ENCODE results near the gene LTF.
A peak's percentile ranks its signal among the peaks of the same experiment; 100 is the strongest.

Gene LTF

GRCh38 chr3:46488735-46489361 is 24.1 kb upstream of the LTF start:
- peak; percentile 95 for DNase-seq
- Mint-ChIP-seq H3K27me3 (ENCODE audit: low read depth, poor library complexity) (peaks cover 17% of the 10 kb centered on the region), H3K9me3 (peaks cover 14% of the 10 kb centered on the region), H3K36me3 (ENCODE audit: low read depth) (no peaks in the 10 kb centered on the region), H3K27ac (no peak overlapping the region), H3K4me3 (no peak overlapping the region), H3K4me1 (peaks cover 30% of the 10 kb centered on the region)
- peak; percentile 97 for TF ChIP-seq CTCF (IDR thresholded peaks at IDR 0.05)

GRCh38 chr3:46485779-46486175 is 21.1 kb upstream of the LTF start:
- peaks cover 23% of the 10 kb centered on the region for H3K27me3 Mint-ChIP-seq (ENCODE audit: low read depth, poor library complexity)
- no peak for TF ChIP-seq CTCF (IDR thresholded peaks at IDR 0.05)
- H3K4me3 Mint-ChIP-seq: no peak overlapping the region
- H3K4me1 Mint-ChIP-seq: peaks cover 25% of the 10 kb centered on the region
- no peak overlapping the region for H3K27ac Mint-ChIP-seq
- DNase-seq: no peak
- H3K9me3 Mint-ChIP-seq: no peaks in the 10 kb centered on the region
- H3K36me3 Mint-ChIP-seq (ENCODE audit: low read depth): no peaks in the 10 kb centered on the region

GRCh38 chr3:46484911-46485778 is 20.4 kb upstream of the LTF start:
- Mint-ChIP-seq H3K27me3 (ENCODE audit: low read depth, poor library complexity) (peaks cover 24% of the 10 kb centered on the region), H3K4me3 (no peak overlapping the region), H3K4me1 (peaks cover 25% of the 10 kb centered on the region), H3K36me3 (ENCODE audit: low read depth) (no peaks in the 10 kb centered on the region), H3K27ac (no peak overlapping the region), H3K9me3 (no peaks in the 10 kb centered on the region)
- no peak for TF ChIP-seq CTCF (IDR thresholded peaks at IDR 0.05)
- peak; percentile 26 for DNase-seq

- Mint-ChIP-seq H3K9me3 (no peaks in the 10 kb centered on the region), H3K36me3 (ENCODE audit: low read depth) (no peaks in the 10 kb centered on the region), H3K27me3 (ENCODE audit: low read depth, poor library complexity) (peaks cover 26% of the 10 kb centered on the region), H3K27ac (no peak overlapping the region), H3K4me3 (no peak overlapping the region), H3K4me1 (peaks cover 25% of the 10 kb centered on the region)
- no peak for DNase-seq
- TF ChIP-seq CTCF (IDR thresholded peaks at IDR 0.05): no peak
These were observed 19.7 kb upstream of the LTF start for GRCh38 chr3:46484388-46484787.

- no peak overlapping the region for H3K4me3 Mint-ChIP-seq
- H3K4me1 Mint-ChIP-seq: peaks cover 20% of the 10 kb centered on the region
- H3K27me3 Mint-ChIP-seq (ENCODE audit: low read depth, poor library complexity): peaks cover 28% of the 10 kb centered on the region
- DNase-seq: no peak
- H3K36me3 Mint-ChIP-seq (ENCODE audit: low read depth): no peaks in the 10 kb centered on the region
- no peaks in the 10 kb centered on the region for H3K9me3 Mint-ChIP-seq
- TF ChIP-seq CTCF (IDR thresholded peaks at IDR 0.05): no peak
- no peak overlapping the region for H3K27ac Mint-ChIP-seq
These were observed 19.1 kb upstream of the LTF start for GRCh38 chr3:46483825-46484224.

Data from nephron progenitor cell (in vitro differentiated cells).